Astrocyte of the spinal cord (primary cell): ENCODE measurements around the gene ETV4.

Source experiments
- DNase-seq: peaks from one replicate; pipeline ENCODE4 v3.0.0; 2011; ENCODE audit warnings: low read depth, low spot score
- H3K4me3 ChIP-seq: 2 replicates; pipeline ENCODE4 v1.5.1; 2011; ENCODE audit warnings: low read depth, mild to moderate bottlenecking, low read length, moderate library complexity
- in situ Hi-C: cut with HindIII; loops from 2 replicates; pipeline ENCODE4 v1.10.0; 2017; ENCODE audit warnings: low sequenced_read_pairs
- TF ChIP-seq, protein P1 (sequence below): IDR thresholded peaks from 2 replicates; pipeline ENCODE4 v1.5.1; 2012; ENCODE audit warnings: low read depth, mild to moderate bottlenecking, low read length, inconsistent platforms

ETV4 gene

GRCh38 chr17:43490621-43491020 lies 55.5 kb downstream of the ETV4 start:
- TF ChIP-seq, protein P1, sequence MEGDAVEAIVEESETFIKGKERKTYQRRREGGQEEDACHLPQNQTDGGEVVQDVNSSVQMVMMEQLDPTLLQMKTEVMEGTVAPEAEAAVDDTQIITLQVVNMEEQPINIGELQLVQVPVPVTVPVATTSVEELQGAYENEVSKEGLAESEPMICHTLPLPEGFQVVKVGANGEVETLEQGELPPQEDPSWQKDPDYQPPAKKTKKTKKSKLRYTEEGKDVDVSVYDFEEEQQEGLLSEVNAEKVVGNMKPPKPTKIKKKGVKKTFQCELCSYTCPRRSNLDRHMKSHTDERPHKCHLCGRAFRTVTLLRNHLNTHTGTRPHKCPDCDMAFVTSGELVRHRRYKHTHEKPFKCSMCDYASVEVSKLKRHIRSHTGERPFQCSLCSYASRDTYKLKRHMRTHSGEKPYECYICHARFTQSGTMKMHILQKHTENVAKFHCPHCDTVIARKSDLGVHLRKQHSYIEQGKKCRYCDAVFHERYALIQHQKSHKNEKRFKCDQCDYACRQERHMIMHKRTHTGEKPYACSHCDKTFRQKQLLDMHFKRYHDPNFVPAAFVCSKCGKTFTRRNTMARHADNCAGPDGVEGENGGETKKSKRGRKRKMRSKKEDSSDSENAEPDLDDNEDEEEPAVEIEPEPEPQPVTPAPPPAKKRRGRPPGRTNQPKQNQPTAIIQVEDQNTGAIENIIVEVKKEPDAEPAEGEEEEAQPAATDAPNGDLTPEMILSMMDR = no peak
- DNase-seq = no peak
- H3K4me3 ChIP-seq = no peak overlapping the region
- in situ Hi-C loops = no loop called here

DNA sequence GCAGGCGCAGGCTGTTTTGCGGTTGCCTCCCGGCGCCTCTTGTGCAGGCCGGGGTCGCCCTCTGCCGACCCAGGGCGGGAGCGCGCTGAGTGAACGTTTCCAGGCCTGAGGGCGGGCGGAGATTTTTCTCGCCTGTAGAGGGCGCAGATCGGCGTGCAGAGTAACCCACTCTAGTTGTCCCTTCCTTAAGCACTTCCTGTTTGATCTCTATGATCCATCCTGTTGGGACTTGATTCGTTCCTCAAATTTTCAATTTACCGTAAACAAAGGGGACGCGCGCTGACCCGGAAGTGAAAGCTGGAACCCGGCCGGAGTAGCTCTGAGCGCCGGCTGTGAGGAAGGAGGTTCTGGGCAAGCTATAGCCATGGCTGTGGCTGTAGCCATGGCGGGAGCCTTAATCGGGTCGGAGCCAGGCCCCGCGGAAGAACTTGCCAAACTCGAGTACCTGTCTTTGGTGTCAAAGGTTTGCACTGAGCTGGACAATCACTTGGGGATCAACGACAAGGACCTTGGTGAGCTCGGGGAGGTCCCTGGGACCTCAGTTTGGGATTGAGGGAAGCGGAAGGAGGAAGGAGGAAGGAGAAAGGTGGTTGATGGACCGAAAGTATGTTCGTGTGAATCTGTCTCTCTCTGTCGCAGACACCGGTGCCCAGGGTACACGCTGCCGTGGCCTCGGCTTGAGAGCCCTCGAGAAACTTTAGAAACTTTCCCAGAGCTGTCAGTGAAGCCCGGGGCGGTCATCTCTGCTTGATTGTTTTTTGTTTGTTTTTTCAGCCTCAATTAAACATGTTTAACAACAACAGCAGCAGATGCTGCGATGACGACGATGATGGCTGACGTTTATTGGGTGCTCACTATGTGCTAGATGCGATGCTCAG lies 62.2 kb downstream of the ETV4 start, which contains the start of gene DHX8:
DHX8 (plus strand) TSS at position 302 of the 878 bp plus-strand sequence; CDS start at position 365, 63 bp downstream.
- in situ Hi-C loops = no loop called here
- H3K4me3 ChIP-seq = peak within 1 kb of the TSS; percentile 98
- TF ChIP-seq, protein P1 = peak; percentile 100
- peak; percentile 99 for DNase-seq

- TF ChIP-seq, protein P1 = no peak
- in situ Hi-C loops = no loop called here
- no peak for DNase-seq
- H3K4me3 ChIP-seq = no peak overlapping the region
These were observed 63.8 kb downstream of the ETV4 start for GRCh38 chr17:43482103-43483012.

DNA sequence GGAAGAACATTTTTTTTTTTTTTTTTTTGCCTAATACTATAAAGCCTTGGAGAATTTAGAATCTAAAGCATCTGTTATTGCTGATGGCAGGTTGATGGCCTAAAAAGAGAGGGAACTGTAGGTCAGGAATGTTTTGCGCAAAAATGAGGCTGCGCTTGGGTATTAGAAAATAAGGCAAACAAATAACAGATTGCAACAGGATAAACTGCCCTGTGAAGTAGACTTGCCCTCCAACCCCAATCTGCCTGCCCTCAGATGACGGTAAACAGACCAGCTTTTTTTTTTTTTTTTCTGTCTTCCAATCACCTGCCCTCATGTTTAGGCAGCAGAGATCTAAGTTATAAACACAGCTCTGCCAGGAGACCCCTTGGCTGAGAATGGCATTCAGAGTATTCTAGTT lies 66.2 kb downstream of the ETV4 start:
- DNase-seq = no peak
- TF ChIP-seq, protein P1 = no peak
- no peak overlapping the region for H3K4me3 ChIP-seq
- in situ Hi-C loops = no loop called here
